GM19035 (cell line): ENCODE measurements around the gene NDFIP1.

ENCODE experiments used
- ATAC-seq: cut with Tn5 transposase; IDR thresholded peaks from one replicate; pipeline ENCODE4 v1.9.1; 2021; ENCODE audit not compliant: unreplicated experiment

The NDFIP1 gene

GRCh38 chr5:142117579-142118151, 9.1 kb downstream of the NDFIP1 start:
- ATAC-seq: no peak

GRCh38 chr5:142118155-142118686, 9.6 kb downstream of the NDFIP1 start:
- ATAC-seq: no peak

DNA sequence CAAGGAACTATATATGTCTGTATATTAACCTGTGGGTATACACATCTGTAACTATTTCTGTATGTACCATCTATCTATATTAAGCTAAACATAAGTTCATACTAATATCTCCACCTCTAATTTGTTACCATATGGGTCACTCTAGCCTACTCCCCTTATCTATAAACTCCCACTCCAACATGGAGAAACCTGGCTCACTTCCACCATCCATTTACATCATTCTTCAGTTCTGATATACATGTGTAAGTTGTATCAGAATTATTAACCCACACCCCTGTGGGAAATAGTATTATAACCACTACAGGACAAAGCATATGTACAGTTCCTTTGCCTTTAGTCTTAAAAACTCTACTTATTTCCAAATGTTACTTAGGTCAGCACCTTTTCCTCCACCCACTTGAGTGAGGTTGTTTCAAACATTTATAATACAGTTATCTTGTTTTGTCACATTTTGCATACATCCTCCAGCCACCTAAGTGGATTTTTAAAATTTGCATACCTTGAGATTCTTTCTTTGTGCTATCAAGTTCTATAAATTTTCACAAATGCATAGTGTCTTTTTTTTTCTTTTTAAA, 10.6 kb downstream of the NDFIP1 start:
- no peak for ATAC-seq

- no peak for ATAC-seq
These were observed 11.8 kb downstream of the NDFIP1 start for GRCh38 chr5:142120247-142120935.

GRCh38 chr5:142122121-142122520, 13.5 kb downstream of the NDFIP1 start:
- no peak for ATAC-seq

DNA sequence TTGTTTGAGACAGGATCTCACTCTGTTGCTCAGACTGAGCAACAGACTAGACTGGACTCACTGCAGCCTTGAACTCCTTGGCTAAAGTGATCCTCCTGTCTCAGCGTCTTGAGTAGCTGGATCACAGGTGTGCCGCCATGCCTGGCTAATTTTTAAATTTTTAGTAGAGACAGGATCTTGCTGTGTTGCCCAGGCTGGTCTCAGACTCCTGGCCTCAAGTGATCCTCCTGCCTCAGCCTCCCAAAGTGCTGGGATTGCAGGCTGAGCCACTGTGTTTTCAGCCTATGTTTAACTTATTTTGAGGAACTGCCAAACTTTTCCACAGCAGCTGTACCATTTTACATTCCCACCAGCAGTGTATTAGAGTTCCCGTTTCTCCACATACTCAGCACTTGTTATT, 16.8 kb downstream of the NDFIP1 start:
- no peak for ATAC-seq

GRCh38 chr5:142125963-142126362, 17.4 kb downstream of the NDFIP1 start:
- no peak for ATAC-seq

GRCh38 chr5:142128675-142129208, 20.2 kb downstream of the NDFIP1 start:
- no peak for ATAC-seq

DNA sequence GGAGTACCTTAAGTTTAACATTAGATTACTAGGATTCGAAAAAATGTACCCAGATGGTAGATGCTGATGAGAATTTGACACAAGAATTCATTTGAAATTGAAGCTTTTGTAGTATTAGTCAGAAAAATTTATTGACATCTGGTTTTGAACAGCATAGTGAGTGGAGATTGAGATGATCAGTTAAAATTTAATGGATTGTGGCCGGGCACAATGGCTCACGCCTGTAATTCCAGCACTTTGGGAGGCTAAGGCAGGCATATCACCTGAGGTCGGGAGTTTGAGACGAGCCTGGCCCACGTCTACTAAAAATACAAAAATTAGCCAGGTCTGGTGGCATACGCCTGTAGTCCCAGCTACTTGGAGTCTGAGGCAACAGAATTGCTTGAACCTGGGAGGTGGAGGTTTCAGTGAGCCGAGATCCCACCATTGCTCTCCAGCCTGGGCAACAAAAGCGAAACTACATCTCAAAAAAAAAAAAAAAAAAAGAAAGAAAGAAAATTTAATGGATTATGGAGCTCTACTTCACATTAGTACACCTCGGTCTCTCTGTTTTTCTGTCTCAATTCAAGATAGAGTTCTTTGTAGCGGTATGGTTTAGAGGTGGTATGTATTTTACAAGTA, 21.0 kb downstream of the NDFIP1 start:
- ATAC-seq: no peak

GRCh38 chr5:142131394-142131793, 22.8 kb downstream of the NDFIP1 start:
- no peak for ATAC-seq

DNA sequence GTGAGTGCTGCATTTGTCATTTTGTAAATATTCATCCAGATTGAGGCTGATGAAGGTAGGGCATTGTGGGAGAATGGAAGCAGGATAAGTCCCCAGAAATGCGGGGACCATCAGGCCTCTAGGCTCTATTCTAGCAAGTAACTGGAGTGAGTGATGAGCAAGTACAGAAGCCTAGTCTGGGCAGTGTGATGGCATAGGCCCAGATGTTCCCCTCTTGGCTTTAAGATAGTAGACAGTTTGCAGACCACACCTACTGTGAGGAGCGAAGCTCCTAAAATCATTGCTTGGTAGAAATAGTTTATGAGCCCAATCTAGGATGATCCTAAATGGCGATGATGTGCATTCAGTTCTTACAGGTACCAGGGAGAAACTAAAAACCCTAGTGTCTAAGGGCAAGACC, 24.3 kb downstream of the NDFIP1 start:
- ATAC-seq: no peak

DNA sequence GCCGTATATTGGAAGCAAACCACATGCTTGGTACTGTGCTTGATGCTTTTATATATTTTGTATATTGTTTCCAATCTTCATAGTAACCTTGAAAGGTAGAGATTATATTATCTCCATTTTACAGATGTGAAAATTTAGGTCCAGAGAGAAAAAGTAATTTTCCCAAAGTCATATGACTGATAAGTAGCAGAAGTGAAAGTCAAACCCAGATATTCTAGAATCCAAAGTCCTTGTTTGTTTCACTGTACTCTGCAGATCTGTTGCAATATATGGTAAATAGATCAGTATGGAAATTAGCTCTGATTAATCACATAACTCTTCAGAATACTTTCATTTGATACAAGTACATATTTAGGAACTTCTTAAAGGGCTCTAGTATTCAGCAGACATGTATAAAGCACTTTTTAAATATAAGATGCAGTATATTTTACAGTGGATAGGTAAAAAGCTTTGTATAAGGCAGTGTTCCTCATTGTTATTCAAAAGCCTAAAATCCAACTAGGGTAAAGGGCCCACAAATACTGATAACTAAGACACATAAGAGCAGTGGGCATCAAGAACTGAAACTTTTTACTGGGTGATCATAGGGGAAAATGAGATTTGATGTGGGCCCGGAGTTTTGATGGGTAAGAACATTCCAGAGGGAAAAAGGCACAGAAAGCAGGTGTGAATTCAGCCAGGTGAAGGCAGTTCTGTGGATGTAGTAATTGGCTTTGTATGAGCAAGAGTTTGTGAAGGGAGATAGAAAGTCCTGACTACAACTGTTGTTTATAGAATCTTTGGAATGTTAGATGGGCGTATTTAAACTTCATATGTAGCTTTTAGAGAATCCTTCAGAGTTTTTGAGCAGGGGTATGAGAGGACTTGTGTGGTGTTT, 25.0 kb downstream of the NDFIP1 start:
- no peak for ATAC-seq

DNA sequence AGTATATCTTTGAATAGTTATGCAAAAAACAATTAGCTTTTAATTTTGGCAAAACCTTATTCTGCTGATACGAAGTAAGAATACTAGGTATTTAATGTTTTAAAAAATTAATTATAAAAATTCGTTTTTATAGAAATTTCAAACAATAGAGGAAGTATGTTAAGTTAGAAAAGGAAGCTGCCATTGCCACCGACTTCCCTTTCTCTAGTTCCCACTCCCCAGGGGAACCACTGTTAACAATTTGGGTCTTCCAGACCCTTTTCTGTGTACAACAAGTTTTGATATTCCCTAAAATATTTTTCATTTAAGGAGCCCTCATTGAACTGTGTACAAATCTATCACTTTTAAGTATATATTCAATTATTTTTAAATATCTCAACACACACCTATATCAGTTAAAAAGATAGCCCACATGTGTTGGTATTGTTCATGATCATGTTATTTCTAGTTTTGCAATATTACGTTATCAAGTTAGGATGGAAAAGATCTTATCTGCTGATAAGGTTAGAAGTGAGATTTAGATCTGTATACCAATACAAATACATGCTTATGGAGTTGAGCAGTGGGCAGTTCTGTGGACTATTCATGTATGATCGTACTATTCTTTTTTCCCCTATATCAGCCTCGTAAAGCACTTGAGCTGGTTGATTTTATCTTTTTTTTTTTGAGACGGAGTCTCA, 25.9 kb downstream of the NDFIP1 start:
- ATAC-seq: no peak

DNA sequence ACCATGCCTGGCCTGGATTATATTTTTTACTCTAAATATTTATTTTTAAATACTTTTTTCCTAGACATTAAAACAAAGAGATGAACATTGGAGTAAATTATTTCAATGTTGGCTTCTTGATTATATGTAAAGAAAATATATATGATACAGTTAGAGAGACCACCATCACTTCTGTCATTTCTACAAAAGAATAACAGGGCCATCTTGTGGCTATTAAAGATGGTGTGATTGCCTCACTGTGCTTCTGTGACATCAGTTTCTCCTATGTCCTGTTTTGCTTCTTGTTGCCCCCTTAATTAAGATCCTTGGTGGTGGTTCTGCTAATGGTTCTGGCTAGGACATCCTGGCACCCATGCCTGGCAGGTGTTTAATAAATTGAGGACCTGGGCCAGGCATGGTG, 32.9 kb downstream of the NDFIP1 start:
- ATAC-seq: no peak

GRCh38 chr5:142143878-142144277, 35.3 kb downstream of the NDFIP1 start:
- no peak for ATAC-seq

DNA sequence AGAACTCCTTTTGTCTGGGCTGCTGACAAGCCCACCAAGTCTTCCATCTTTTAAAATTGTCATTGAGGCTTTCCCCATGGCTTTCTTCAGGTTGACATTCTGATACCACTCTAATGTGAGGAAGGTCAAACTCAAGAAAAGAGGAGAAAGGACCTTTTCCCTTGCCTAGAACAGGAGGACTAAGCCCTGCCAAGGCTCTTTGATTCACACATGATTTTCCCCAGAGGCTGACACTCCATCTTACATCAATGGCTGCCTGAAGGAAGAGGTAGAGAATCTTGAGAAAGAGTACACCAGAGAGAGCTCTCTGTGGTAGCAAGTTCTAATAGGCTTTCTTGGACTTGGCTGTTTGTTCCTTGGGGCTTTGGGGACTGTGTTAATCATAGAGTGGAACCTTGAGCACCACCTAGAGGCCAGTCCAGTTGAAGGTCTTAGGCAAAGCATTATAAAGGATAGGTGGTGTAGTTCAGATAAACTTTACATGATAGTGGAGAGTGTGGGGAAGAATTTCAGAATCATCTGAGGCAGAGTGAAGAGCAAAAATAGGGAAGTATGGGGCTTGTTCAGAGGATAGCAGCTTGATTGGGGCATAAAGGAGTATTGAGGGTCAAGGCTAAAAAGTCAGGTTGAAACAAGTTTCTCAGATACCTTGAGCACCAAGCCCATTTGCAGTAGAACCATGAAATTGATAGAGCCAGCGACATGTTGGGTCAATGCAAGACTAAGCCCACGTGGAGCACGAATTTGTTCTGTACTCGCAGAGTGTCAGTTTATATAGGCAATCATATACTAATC, 36.7 kb downstream of the NDFIP1 start:
- ATAC-seq: no peak

- ATAC-seq: no peak
These were observed 40.8 kb downstream of the NDFIP1 start for GRCh38 chr5:142149363-142149762.

DNA sequence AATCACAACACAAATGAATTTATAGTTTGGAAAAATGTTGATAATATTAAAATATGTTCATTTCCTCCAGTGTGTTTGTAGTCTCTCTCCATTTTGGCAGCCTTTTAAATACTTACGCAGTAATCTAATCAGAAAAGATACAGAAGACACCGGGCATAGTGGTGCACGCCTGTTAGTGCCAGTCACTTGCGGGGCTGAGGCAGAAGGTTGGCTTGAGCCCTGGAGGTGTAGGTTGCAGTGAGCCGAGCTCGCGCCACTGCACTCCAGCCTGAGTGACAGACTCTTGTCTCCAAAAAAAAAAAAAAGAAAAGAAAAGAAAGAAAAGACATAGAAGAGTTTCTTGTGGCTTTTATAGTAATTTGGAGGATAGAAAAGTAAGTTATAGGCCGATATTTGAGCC, 41.9 kb downstream of the NDFIP1 start:
- ATAC-seq: no peak
